OCI-LY7 (cell line): ENCODE data around the gene IGSF23.

ENCODE experiments used
- EZH2phosphoT487 ChIP-seq: fragments of 200-600 bp; sonication (generic); IDR thresholded peaks from 2 replicates; pipeline ENCODE4 v1.6.1; 2018; ENCODE audit warnings: low read depth, borderline replicate concordance, mild to moderate bottlenecking, mixed run types, antibody characterized with exemption, low read length, moderate library complexity, mixed read lengths
- TF ChIP-seq, protein P1 (sequence below): fragments of 200-600 bp; sonication (generic); conservative IDR thresholded peaks from 2 replicates; pipeline ENCODE4 v1.5.1; 2014; ENCODE audit warnings: mild to moderate bottlenecking, antibody characterized with exemption, low read length, moderate library complexity, mixed read lengths

- TF ChIP-seq, protein P1, sequence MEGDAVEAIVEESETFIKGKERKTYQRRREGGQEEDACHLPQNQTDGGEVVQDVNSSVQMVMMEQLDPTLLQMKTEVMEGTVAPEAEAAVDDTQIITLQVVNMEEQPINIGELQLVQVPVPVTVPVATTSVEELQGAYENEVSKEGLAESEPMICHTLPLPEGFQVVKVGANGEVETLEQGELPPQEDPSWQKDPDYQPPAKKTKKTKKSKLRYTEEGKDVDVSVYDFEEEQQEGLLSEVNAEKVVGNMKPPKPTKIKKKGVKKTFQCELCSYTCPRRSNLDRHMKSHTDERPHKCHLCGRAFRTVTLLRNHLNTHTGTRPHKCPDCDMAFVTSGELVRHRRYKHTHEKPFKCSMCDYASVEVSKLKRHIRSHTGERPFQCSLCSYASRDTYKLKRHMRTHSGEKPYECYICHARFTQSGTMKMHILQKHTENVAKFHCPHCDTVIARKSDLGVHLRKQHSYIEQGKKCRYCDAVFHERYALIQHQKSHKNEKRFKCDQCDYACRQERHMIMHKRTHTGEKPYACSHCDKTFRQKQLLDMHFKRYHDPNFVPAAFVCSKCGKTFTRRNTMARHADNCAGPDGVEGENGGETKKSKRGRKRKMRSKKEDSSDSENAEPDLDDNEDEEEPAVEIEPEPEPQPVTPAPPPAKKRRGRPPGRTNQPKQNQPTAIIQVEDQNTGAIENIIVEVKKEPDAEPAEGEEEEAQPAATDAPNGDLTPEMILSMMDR: no peak
- no peak for TF ChIP-seq EZH2phosphoT487
Measured at GRCh38 chr19:44620667-44621066, 7.3 kb downstream of the IGSF23 start.
